ENCODE measurements around the gene SH3BGRL. TPM values are rescaled to one million over a fixed set of nuclear protein-coding genes. Genes with fewer than 3 reads are reported as not detected.
"Not testable (repeated sequence)": the region's sequence is repeated elsewhere in the genome, so short reads cannot be mapped to it uniquely, and the experiment has no call there.

SH3BGRL gene
- total RNA-seq, 1 donor from 2014 or later, result 117 TPM

DNA sequence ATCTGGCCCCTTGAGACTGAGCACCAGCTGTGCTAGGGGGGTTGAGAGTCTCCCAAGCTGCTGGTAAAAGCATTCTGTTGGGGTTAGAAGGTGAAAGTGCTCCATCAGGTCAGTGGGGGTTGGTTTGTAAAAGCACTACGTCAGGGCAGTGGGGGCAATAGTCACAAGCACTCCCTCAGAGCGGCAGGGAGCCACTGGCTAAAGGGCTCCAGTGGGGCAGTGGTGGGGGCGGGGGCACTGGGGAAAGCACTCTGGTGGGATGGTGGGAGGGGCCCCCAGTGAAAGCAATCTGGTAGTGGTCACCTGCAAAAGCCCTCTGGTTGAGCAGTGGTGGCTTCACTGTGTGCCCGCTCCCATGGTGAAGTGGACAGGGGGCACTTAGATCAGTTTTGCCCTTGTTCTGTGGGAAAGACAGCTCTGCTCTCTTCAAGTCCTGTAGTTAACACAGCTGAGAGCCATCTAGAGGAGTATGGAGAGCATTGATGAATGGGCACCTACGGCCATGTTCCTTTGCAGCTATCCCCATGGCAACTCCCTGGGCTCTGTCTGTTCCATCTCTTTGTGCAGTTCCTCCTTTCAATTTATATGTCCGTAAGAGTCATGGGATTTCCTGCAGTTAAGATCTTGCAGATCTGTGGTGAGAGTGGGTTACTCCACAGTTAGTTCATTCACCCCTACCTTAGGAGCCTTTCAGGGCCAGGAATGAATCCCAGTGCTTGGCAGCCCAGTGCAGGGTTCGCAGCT is 106.4 kb downstream of the SH3BGRL start:
- no peaks in the 10 kb centered on the region for H3K27me3 Mint-ChIP-seq
- intact Hi-C loops (cut with micrococcal nuclease), result no loop called here
- ChIA-PET POLR2A (no interaction called here), CTCF (no interaction called here)
- peaks cover 21% of the 10 kb centered on the region for H3K36me3 Mint-ChIP-seq (ENCODE audit: low read depth)
- H3K27ac Mint-ChIP-seq, result no peak overlapping the region
- ATAC-seq (ENCODE audit: low read depth) (no peak), DNase-seq (no peak)
- H3K4me1 Mint-ChIP-seq, result peaks cover 7% of the 10 kb centered on the region
- peaks cover 8% of the 10 kb centered on the region for H3K9me3 Mint-ChIP-seq
- no peak overlapping the region for H3K4me3 Mint-ChIP-seq
- TF ChIP-seq CTCF (IDR thresholded peaks at IDR 0.05), result no peak

DNA sequence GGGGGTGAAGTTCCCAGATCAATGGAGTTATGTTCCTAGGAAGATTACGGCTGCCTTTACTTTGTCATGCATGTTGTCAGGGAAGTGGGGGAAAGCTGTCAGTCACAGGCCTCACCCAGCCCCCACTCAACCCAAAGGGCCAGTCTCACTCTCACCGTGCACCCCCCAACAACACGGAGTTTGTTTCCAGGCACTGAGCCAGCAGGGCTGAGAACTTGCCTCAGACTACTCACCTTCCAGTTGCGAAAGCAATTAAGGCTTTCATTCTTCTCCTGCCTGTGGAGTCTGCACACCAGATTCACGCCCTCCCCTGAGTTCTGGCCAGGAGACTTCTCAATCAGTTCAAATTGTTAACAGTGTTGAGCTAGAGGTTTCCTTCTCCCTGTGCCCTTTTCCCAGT is 114.3 kb downstream of the SH3BGRL start:
- no peak for TF ChIP-seq CTCF (IDR thresholded peaks at IDR 0.05)
- Mint-ChIP-seq H3K27me3 (no peaks in the 10 kb centered on the region), H3K36me3 (ENCODE audit: low read depth) (peaks cover 42% of the 10 kb centered on the region), H3K4me3 (no peak overlapping the region), H3K9me3 (peaks cover 2% of the 10 kb centered on the region), H3K27ac (no peak overlapping the region), H3K4me1 (peaks cover 8% of the 10 kb centered on the region)
- intact Hi-C loops (cut with micrococcal nuclease), result no loop called here
- POLR2A ChIA-PET, result no interaction called here
- CTCF ChIA-PET, result no interaction called here
- ATAC-seq (ENCODE audit: low read depth) (no peak), DNase-seq (no peak)

GRCh38 chrX:81331653-81332052 is 129.8 kb downstream of the SH3BGRL start:
- H3K9me3 Mint-ChIP-seq; intact Hi-C loops (cut with micrococcal nuclease); DNase-seq; POLR2A ChIA-PET; ATAC-seq (ENCODE audit: low read depth); H3K27me3 Mint-ChIP-seq; CTCF ChIA-PET; H3K27ac Mint-ChIP-seq; H3K4me3 Mint-ChIP-seq; H3K4me1 Mint-ChIP-seq: not testable (repeated sequence)
- peaks cover 33% of the 10 kb centered on the region for H3K36me3 Mint-ChIP-seq (ENCODE audit: low read depth)

DNA sequence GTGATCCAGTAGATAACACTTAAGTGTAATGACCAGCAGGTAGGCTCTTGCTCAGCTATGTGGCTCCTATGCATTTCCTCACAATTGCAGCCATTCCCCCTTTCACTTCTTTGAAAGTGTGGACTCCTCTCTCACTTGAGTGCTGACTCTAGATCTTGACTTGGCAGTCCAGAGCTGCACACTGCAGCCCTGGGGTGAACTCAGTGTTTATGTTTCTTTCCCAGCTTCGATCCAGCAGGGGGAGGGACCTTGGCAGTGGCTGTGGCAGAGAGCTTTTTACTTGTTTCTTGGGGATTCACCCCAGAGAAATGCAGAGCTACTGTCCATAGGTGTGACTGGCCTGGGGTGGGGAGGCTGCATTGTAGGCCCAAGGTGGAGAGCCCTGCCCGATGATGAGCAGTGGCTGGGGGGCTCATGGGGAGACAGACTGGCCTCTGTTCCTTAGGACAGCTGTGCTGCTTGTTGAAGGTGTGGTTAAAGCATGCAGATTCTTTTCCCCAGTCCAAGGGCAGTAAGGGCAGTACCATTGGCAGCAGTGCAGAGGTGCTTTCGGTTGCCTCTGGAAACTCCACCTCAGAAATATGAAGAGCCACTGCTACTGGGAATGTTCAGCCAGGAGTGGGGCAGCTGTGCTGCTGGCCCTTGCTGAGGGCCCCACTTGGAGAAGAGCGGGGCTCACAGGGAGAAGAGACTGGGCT is 134.7 kb downstream of the SH3BGRL start:
- H3K27me3 Mint-ChIP-seq, result no peaks in the 10 kb centered on the region
- ChIA-PET CTCF (no interaction called here), POLR2A (no interaction called here)
- no peak for TF ChIP-seq CTCF (IDR thresholded peaks at IDR 0.05)
- H3K9me3 Mint-ChIP-seq, result peaks cover 6% of the 10 kb centered on the region
- ATAC-seq (ENCODE audit: low read depth), result no peak
- intact Hi-C loops (cut with micrococcal nuclease), result no loop called here
- H3K36me3 Mint-ChIP-seq (ENCODE audit: low read depth), result peaks cover 32% of the 10 kb centered on the region
- H3K4me3 Mint-ChIP-seq, result no peak overlapping the region
- H3K27ac Mint-ChIP-seq, result no peak overlapping the region
- no peak for DNase-seq
- peaks cover 3% of the 10 kb centered on the region for H3K4me1 Mint-ChIP-seq

DNA sequence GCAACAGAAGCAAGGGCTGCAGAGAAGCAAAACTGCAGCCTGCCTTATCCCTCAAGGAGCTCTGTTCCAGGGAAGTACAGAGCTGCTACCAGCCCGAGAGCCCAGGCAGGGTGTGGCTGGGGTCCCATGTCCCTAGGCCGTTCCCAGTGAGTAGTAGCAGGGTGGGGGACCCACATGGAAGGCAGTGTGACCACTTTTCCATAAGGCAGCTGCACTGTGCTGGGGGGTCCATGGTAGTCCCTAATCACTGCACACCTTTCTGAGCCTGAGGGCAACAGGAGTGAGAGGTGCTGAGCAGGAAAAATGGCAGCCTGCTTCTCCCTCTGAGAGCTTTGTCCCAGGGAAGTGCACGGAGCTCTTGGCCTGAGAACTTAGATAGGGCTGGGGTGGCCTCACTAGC is 135.9 kb downstream of the SH3BGRL start:
- DNase-seq, result no peak
- Mint-ChIP-seq H3K27ac (no peak overlapping the region), H3K4me3 (no peak overlapping the region), H3K27me3 (no peaks in the 10 kb centered on the region), H3K4me1 (no peaks in the 10 kb centered on the region), H3K36me3 (ENCODE audit: low read depth) (peaks cover 32% of the 10 kb centered on the region), H3K9me3 (peaks cover 6% of the 10 kb centered on the region)
- TF ChIP-seq CTCF (IDR thresholded peaks at IDR 0.05), result no peak
- ChIA-PET CTCF (no interaction called here), POLR2A (no interaction called here)
- no peak for ATAC-seq (ENCODE audit: low read depth)
- intact Hi-C loops (cut with micrococcal nuclease), result no loop called here

All from activated B cell treated with CpG ODN at 0.5 μM for 24 hours (primary cell).